ENCODE measurements around the gene CDCA4. TPM values are rescaled to one million over a fixed set of nuclear protein-coding genes. Genes with fewer than 3 reads are reported as not detected.

CDCA4 gene
- polyA plus RNA-seq, 1 of the 3 experiments (the other 2 are of a cell fraction) = 26.8 TPM

GRCh38 chr14:104972301-104973134 is 48.4 kb downstream of the CDCA4 start:
- no peaks in the 10 kb centered on the region for H3K9me3 ChIP-seq
- peak overlapping the region; percentile 55 to 93 for H3K27ac ChIP-seq (ENCODE audit: low read depth in 2 of 2, low read length in 1 of 2)
- WGBS (ENCODE audit: low lambda C conversion rate) = 62% methylated on average over 17 of the region's 28 CpGs
- DNase-seq = no peak
- ChIA-PET POLR2A (no interaction called here), CTCF (interaction anchor here (1.1 to 11.2 kb wide), 5 partner anchors 39 to 122 kb away, joined by 3 to 284 read pairs (median 4); no protein-coding TSS in a partner anchor)
- peak overlapping the region; percentile 76 for H3K9ac ChIP-seq
- peak; percentile 10; the same call in 1 of the 2 replicates for TF ChIP-seq FOSL2 (IDR thresholded peaks at IDR 0.05; ENCODE audit: borderline replicate concordance, low read depth)
- TF ChIP-seq JUND (IDR thresholded peaks at IDR 0.05) = no peak
- H2AFZ ChIP-seq (ENCODE audit: low read depth) = no peak overlapping the region
- H3K4me2 ChIP-seq = peak overlapping the region; percentile 90
- no peaks in the 10 kb centered on the region for H3K27me3 ChIP-seq (ENCODE audit: insufficient read depth)
- no peaks in the 10 kb centered on the region for H4K20me1 ChIP-seq (ENCODE audit: insufficient read depth)
- peaks cover 20% of the 10 kb centered on the region for H3F3A ChIP-seq (replicated peaks; ENCODE audit: insufficient read depth)
- H3K4me1 ChIP-seq (ENCODE audit: control insufficient read depth in 1 of 2, insufficient read depth in 2 of 2, low read depth in 1 of 2, low read length in 1 of 2) = peaks cover 56 to 59% of the 10 kb centered on the region in 2 experiments; a peak in 3 of 4 replicates
- no peaks in the 10 kb centered on the region for H3K36me3 ChIP-seq (replicated peaks in 1 of 2; ENCODE audit: control insufficient read depth in 1 of 2, insufficient read depth in 2 of 2, low read length in 1 of 2)
- peaks cover 73% of the 10 kb centered on the region; the same call in 1 of the 2 replicates for H3K79me2 ChIP-seq (ENCODE audit: insufficient read depth)
- H3K4me3 ChIP-seq (ENCODE audit: low read depth in 2 of 2, low read length in 1 of 2) = peak overlapping the region in 1 of 2 experiments; percentile 33; a peak in 1 of 4 replicates
- H3K9me2 ChIP-seq = no peaks in the 10 kb centered on the region

- H3K9ac ChIP-seq = no peak overlapping the region
- peaks cover 20% of the 10 kb centered on the region for H3F3A ChIP-seq (replicated peaks; ENCODE audit: insufficient read depth)
- no peaks in the 10 kb centered on the region for H4K20me1 ChIP-seq (ENCODE audit: insufficient read depth)
- no peaks in the 10 kb centered on the region for H3K9me3 ChIP-seq
- no peak overlapping the region for H2AFZ ChIP-seq (ENCODE audit: low read depth)
- CTCF ChIA-PET = interaction anchor here (1.1 to 11.2 kb wide), 5 partner anchors 73 to 136 kb away, joined by 3 to 284 read pairs (median 4); no protein-coding TSS in a partner anchor
- H3K4me3 ChIP-seq (ENCODE audit: low read depth in 2 of 2, low read length in 1 of 2) = no peak overlapping the region
- H3K79me2 ChIP-seq (ENCODE audit: insufficient read depth) = peaks cover 72% of the 10 kb centered on the region; the same call in 1 of the 2 replicates
- H3K9me2 ChIP-seq = no peaks in the 10 kb centered on the region
- H3K36me3 ChIP-seq (replicated peaks in 1 of 2; ENCODE audit: control insufficient read depth in 1 of 2, insufficient read depth in 2 of 2, low read length in 1 of 2) = no peaks in the 10 kb centered on the region
- H3K4me1 ChIP-seq (ENCODE audit: control insufficient read depth in 1 of 2, insufficient read depth in 2 of 2, low read depth in 1 of 2, low read length in 1 of 2) = peaks cover 48 to 59% of the 10 kb centered on the region in 2 experiments; a peak in 3 of 4 replicates
- DNase-seq = no peak
- peak overlapping the region in 1 of 2 experiments; percentile 93; a peak in 2 of 4 replicates for H3K27ac ChIP-seq (ENCODE audit: low read depth in 2 of 2, low read length in 1 of 2)
- TF ChIP-seq REST (IDR thresholded peaks at IDR 0.05; ENCODE audit: low read depth, low read length) = no peak
- no peak for TF ChIP-seq NRF1 (IDR thresholded peaks at IDR 0.05; ENCODE audit: low read depth, low read length)
- no peak for TF ChIP-seq JUND (IDR thresholded peaks at IDR 0.05)
- TF ChIP-seq TCF12 (IDR thresholded peaks at IDR 0.05) = no peak
- TF ChIP-seq FOXM1 (IDR thresholded peaks at IDR 0.05; ENCODE audit: low read depth) = no peak
- no peak for TF ChIP-seq POLR2AphosphoS5 (IDR thresholded peaks at IDR 0.05; ENCODE audit: low read depth, low read length)
- TF ChIP-seq USF2 (IDR thresholded peaks at IDR 0.05; ENCODE audit: borderline replicate concordance, low read depth, low read length) = no peak
- no peak for TF ChIP-seq TAF1 (IDR thresholded peaks at IDR 0.05; ENCODE audit: borderline replicate concordance, low read depth, low read length)
- TF ChIP-seq EZH2phosphoT487 (IDR thresholded peaks at IDR 0.05; ENCODE audit: borderline replicate concordance, low read depth) = no peak
- TF ChIP-seq RFX5 (IDR thresholded peaks at IDR 0.05; ENCODE audit: low read length) = no peak
- no peak for TF ChIP-seq TEAD4 (IDR thresholded peaks at IDR 0.05; ENCODE audit: borderline replicate concordance, insufficient read depth)
- TF ChIP-seq EP300 (IDR thresholded peaks at IDR 0.05; ENCODE audit: borderline replicate concordance in 1 of 2, low read depth in 1 of 2, low read length in 1 of 2) = no peak
- no peak for TF ChIP-seq RCOR1 (IDR thresholded peaks at IDR 0.05; ENCODE audit: low read length)
- no peak for TF ChIP-seq RXRA (IDR thresholded peaks at IDR 0.05; ENCODE audit: borderline replicate concordance, low read depth)
- no peak for TF ChIP-seq NFIC (IDR thresholded peaks at IDR 0.05; ENCODE audit: borderline replicate concordance)
- TF ChIP-seq SIN3A (IDR thresholded peaks at IDR 0.05; ENCODE audit: borderline replicate concordance, low read depth, low read length) = no peak
- H3K4me2 ChIP-seq = peak overlapping the region; percentile 90
- no peaks in the 10 kb centered on the region for H3K27me3 ChIP-seq (ENCODE audit: insufficient read depth)
- WGBS (ENCODE audit: low lambda C conversion rate) = 85% methylated on average over 6 of the region's 12 CpGs
- POLR2A ChIA-PET = no interaction called here
These were observed 49.2 kb downstream of the CDCA4 start for GRCh38 chr14:104971447-104972240.
